Right forelimb (tissue), 1 donor: ENCODE measurements around the gene TNIP2.
"Not testable (repeated sequence)": the region's sequence is repeated elsewhere in the genome, so short reads cannot be mapped to it uniquely, and the experiment has no call there.

Source experiments
- DNase-seq: peaks from one replicate; pipeline ENCODE4 v3.0.0-alpha.2; 2018

Gene TNIP2

GRCh38 chr4:2793586-2794485 lies 37.7 kb upstream of the TNIP2 start:
- DNase-seq: peak; percentile 56

- DNase-seq: peak; percentile 84
These were observed 36.8 kb upstream of the TNIP2 start, which contains the start of gene SH3BP2 for GRCh38 chr4:2792711-2793585. Gene SH3BP2 (plus strand): TSS chr4:2793085. CDS start chr4:2820618, 27,533 bp downstream.

GRCh38 chr4:2792396-2792710 lies 36.2 kb upstream of the TNIP2 start:
- no peak for DNase-seq

- peak; percentile 40 for DNase-seq
These were observed 35.6 kb upstream of the TNIP2 start for GRCh38 chr4:2791518-2792395.

GRCh38 chr4:2790583-2791517 lies 34.7 kb upstream of the TNIP2 start:
- peak; percentile 48 for DNase-seq

GRCh38 chr4:2789793-2790582 lies 33.9 kb upstream of the TNIP2 start:
- peak; percentile 38 for DNase-seq

- DNase-seq: no peak
These were observed 33.2 kb upstream of the TNIP2 start for GRCh38 chr4:2789351-2789750.

- DNase-seq: peak; percentile 67
These were observed 32.5 kb upstream of the TNIP2 start for GRCh38 chr4:2788532-2789103.

- no peak for DNase-seq
These were observed 32.0 kb upstream of the TNIP2 start for GRCh38 chr4:2788101-2788500.

GRCh38 chr4:2787230-2788100 lies 31.3 kb upstream of the TNIP2 start:
- no peak for DNase-seq

GRCh38 chr4:2786794-2787229 lies 30.7 kb upstream of the TNIP2 start:
- no peak for DNase-seq

- no peak for DNase-seq
These were observed 30.1 kb upstream of the TNIP2 start for GRCh38 chr4:2786152-2786671.

- no peak for DNase-seq
These were observed 29.5 kb upstream of the TNIP2 start for GRCh38 chr4:2785613-2786012.

GRCh38 chr4:2783790-2784189 lies 27.7 kb upstream of the TNIP2 start:
- DNase-seq: no peak

- no peak for DNase-seq
These were observed 25.8 kb upstream of the TNIP2 start for GRCh38 chr4:2781911-2782310.

- not testable (repeated sequence) for DNase-seq
These were observed 24.5 kb upstream of the TNIP2 start for GRCh38 chr4:2780643-2781042.

- no peak for DNase-seq
These were observed 15.1 kb upstream of the TNIP2 start for GRCh38 chr4:2771264-2771663.

GRCh38 chr4:2768921-2769336 lies 12.8 kb upstream of the TNIP2 start:
- no peak for DNase-seq

GRCh38 chr4:2768124-2768523 lies 12.0 kb upstream of the TNIP2 start:
- no peak for DNase-seq
